Ectodermal cell (in vitro differentiated cells): Measurements from ENCODE around the gene AGTRAP.

Source experiments
- H3K27ac ChIP-seq: 2 replicates; pipeline ENCODE4 v1.7.0; 2013; ENCODE audit warnings: mild to moderate bottlenecking, low read depth, low read length; ENCODE audit not compliant: insufficient read depth, poor library complexity, severe bottlenecking
- H3K27me3 ChIP-seq: 2 replicates; pipeline ENCODE4 v1.7.0; 2013; ENCODE audit warnings: mild to moderate bottlenecking, low read length; ENCODE audit not compliant: insufficient read depth, control insufficient read depth, poor library complexity, severe bottlenecking
- H3K36me3 ChIP-seq: one replicate; pipeline ENCODE4 v1.7.0; 2013; ENCODE audit warnings: low read length; ENCODE audit not compliant: control insufficient read depth, insufficient read depth
- H3K4me1 ChIP-seq: one replicate; pipeline ENCODE4 v1.7.0; 2013; ENCODE audit warnings: low read length; ENCODE audit not compliant: control insufficient read depth, insufficient read depth
- H3K4me3 ChIP-seq: 2 replicates; pipeline ENCODE4 v1.7.0; 2013; ENCODE audit warnings: low read depth, low read length, control low read depth; ENCODE audit not compliant: insufficient read depth
- H3K9me3 ChIP-seq: 2 replicates; pipeline ENCODE4 v1.7.0; 2013; ENCODE audit warnings: mild to moderate bottlenecking, low read length, moderate library complexity; ENCODE audit not compliant: control insufficient read depth
- WGBS, 2 experiments: methylation state at CpG; one replicate each; pipeline ENCODE4 v1.1.7; 2013; ENCODE audit warnings: missing lambda C conversion rate in 2 of 2; 5-methylcytosine and 5-hydroxymethylcytosine counted together

The AGTRAP gene

DNA sequence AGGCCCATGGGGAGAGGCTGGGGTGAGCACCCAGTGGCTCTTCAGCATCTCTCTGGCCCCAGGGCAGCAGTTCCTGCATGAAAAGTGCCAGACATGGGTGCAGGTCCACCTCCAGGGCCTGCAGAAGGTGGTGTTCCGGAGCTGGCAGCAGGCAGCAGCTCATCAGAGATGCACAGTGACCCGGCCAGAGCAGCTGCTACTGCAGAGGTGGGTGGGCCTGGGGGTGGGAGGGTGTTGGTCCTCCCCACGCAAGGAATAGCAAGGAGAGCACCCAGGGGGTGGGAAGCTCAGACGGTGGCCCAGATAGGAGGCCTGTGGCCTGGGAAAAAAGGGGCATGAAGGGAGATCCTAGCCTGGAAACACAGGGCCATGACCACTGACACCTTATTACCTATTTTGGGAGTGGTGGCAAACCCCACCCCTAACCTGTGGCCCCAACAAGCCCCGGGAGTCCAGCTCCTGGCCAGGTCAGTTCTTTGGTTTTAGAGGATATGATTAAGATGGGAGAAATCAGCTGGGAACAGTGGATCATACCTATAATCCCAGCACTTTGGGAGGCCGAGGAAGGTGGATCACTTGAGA lies 46.3 kb downstream of the AGTRAP start:
- 85 to 90% methylated on average over 6 of the region's 6 CpGs for WGBS, 2 experiments
- Histone ChIP-seq H3K27me3 (no peaks in the 10 kb centered on the region), H3K4me1 (peaks cover 14% of the 10 kb centered on the region), H3K36me3 (no peaks in the 10 kb centered on the region), H3K9me3 (no peaks in the 10 kb centered on the region), H3K27ac (no peak overlapping the region), H3K4me3 (no peak overlapping the region)

GRCh38 chr1:11783556-11783955 lies 47.6 kb downstream of the AGTRAP start:
- H3K27ac ChIP-seq = no peak overlapping the region
- peaks cover 27% of the 10 kb centered on the region for H3K4me1 ChIP-seq
- no peaks in the 10 kb centered on the region for H3K9me3 ChIP-seq
- 91 to 92% methylated on average over 6 of the region's 6 CpGs for WGBS, 2 experiments
- H3K4me3 ChIP-seq = no peak overlapping the region
- no peaks in the 10 kb centered on the region for H3K36me3 ChIP-seq
- H3K27me3 ChIP-seq = no peaks in the 10 kb centered on the region

- Histone ChIP-seq H3K36me3 (no peaks in the 10 kb centered on the region), H3K4me3 (no peak overlapping the region), H3K4me1 (peaks cover 28% of the 10 kb centered on the region), H3K27ac (no peak overlapping the region), H3K9me3 (no peaks in the 10 kb centered on the region), H3K27me3 (no peaks in the 10 kb centered on the region)
- WGBS, 2 experiments = 76 to 80% methylated on average over 21 of the region's 21 CpGs
Observed at GRCh38 chr1:11784256-11784992, 48.5 kb downstream of the AGTRAP start.

DNA sequence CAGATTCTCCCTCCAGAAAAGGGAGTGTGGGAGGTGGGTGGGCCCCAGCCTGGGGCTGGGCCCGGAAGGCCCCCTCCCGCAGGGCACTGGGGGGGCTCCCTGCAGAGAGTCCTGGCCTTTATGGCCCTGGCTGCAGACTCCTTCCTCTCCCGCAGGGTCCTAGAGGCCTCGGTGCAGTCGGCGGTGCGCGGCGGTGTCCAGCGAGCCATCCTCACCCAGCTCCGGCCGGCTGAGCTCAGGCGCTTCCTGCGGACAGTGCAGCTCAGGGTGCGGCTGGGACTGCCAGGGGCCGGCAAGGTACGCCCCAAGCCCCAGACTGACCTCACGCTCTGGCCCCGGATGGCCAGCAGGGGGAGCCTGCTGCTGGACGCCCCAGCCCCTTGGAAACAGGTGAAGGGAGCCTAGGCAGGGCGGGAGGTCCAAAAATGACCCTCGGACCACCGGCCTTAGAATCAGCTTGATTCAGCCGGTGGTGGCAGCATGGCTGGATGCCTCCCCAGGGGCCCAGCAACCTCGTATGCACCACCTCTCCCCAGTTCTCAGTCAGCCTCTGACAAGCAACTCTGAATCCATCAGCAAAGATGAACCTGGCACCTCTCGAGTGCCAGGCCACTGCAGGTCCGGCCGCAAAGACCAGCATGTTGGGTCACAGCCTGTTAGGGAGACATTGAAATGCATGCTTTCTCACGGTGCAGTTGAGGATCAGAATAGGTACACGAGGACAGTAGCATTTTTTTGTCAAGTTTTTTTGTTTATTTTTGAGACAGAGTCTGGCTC lies 49.2 kb downstream of the AGTRAP start:
- H3K4me3 ChIP-seq = no peak overlapping the region
- no peak overlapping the region for H3K27ac ChIP-seq
- H3K4me1 ChIP-seq = peaks cover 28% of the 10 kb centered on the region
- no peaks in the 10 kb centered on the region for H3K27me3 ChIP-seq
- 18 to 21% methylated on average over 30 of the region's 30 CpGs for WGBS, 2 experiments
- no peaks in the 10 kb centered on the region for H3K9me3 ChIP-seq
- H3K36me3 ChIP-seq = no peaks in the 10 kb centered on the region

DNA sequence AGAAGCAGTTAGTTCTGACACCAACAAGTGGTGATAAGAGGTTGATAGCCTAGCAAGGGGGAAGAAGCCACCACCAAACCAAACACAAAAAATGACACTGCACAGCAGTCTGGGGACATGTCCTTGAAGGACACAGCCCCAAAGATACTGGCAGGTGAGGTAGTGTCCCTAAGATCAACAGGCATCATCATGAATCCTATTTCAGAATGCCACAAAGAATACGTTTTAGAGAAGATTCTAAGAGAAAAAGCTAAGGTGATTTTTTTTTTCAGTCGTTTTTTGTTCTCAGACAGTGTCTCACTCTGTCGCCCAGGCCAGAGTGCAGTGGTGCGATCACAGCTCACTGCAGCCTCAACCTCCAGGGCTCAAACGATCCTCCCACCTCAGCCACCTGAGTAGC lies 50.2 kb downstream of the AGTRAP start:
- Histone ChIP-seq H3K36me3 (no peaks in the 10 kb centered on the region), H3K9me3 (no peaks in the 10 kb centered on the region), H3K4me1 (peaks cover 28% of the 10 kb centered on the region), H3K27ac (no peak overlapping the region), H3K4me3 (no peak overlapping the region), H3K27me3 (no peaks in the 10 kb centered on the region)
- 66 to 72% methylated on average over 5 of the region's 5 CpGs for WGBS, 2 experiments

DNA sequence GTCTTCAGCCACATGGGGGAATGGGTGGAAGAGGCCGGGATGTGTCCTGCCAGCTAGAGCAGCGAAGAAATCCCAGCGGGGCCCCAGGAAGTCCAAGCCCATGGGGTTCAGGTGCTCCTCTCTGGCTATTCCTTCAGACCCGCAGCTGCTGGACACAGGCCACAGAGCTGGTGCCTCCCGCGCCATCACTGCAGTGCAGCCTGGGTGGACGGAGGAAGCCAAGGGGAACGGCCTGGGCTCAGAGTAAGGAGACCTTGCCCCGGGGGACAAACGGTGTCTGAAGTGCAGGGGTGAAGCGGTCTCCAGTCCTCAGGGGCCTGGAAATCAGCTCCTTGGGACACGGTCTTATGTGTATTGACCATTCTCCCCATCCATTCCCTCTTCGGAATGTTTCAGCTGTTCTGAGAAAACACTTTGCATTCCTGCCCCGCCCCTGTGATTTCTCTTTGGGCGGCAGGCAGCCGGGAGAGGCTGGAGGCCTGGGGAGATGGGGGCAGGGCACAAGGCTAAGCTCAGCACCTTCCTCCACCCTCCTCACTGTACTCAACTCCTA lies 51.4 kb downstream of the AGTRAP start:
- Histone ChIP-seq H3K9me3 (no peaks in the 10 kb centered on the region), H3K4me1 (peaks cover 28% of the 10 kb centered on the region), H3K36me3 (no peaks in the 10 kb centered on the region), H3K27ac (no peak overlapping the region), H3K4me3 (no peak overlapping the region), H3K27me3 (no peaks in the 10 kb centered on the region)
- 17 to 20% methylated on average over 16 of the region's 16 CpGs for WGBS, 2 experiments

DNA sequence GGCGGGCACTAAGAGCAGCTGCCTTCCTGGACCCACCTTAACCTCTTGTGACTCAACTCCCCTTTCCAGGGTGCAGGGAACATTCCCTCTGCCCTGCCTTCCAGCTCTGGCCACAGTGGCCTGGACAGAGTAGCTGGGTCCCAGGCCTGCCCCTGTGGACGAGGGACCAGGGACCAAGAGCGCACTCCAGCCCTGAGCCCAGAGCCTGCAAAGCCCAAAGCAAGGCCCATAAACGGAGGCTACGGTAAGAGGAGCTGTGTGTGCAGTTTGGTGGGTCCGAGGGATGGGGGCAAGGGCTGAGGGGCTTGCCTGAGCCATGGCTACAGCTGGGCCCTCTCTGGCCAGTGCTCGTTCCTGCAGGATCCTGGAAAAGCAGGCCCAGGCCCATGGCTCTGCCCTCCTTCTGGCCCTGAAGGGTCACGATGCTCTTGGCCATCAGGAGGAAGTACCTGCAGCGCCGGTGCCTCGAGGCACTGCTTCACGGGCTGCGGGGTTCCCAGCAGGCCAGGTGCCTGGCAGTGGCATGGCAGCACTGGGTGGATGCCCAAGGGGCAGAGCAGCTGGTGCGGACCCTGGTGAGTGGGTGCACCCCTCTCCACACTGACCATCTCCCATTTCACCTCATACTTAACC lies 52.0 kb downstream of the AGTRAP start:
- H3K9me3 ChIP-seq = no peaks in the 10 kb centered on the region
- H3K4me1 ChIP-seq = peaks cover 28% of the 10 kb centered on the region
- WGBS, 2 experiments = 76 to 81% methylated on average over 14 of the region's 14 CpGs
- H3K4me3 ChIP-seq = no peak overlapping the region
- H3K27me3 ChIP-seq = no peaks in the 10 kb centered on the region
- H3K36me3 ChIP-seq = peaks cover 6% of the 10 kb centered on the region
- no peak overlapping the region for H3K27ac ChIP-seq

GRCh38 chr1:11788549-11789053 lies 52.7 kb downstream of the AGTRAP start:
- Histone ChIP-seq H3K4me3 (no peak overlapping the region), H3K27me3 (no peaks in the 10 kb centered on the region), H3K4me1 (peaks cover 28% of the 10 kb centered on the region), H3K27ac (no peak overlapping the region), H3K9me3 (no peaks in the 10 kb centered on the region), H3K36me3 (peaks cover 6% of the 10 kb centered on the region)
- 95% methylated on average over 14 of the region's 14 CpGs for WGBS, 2 experiments

DNA sequence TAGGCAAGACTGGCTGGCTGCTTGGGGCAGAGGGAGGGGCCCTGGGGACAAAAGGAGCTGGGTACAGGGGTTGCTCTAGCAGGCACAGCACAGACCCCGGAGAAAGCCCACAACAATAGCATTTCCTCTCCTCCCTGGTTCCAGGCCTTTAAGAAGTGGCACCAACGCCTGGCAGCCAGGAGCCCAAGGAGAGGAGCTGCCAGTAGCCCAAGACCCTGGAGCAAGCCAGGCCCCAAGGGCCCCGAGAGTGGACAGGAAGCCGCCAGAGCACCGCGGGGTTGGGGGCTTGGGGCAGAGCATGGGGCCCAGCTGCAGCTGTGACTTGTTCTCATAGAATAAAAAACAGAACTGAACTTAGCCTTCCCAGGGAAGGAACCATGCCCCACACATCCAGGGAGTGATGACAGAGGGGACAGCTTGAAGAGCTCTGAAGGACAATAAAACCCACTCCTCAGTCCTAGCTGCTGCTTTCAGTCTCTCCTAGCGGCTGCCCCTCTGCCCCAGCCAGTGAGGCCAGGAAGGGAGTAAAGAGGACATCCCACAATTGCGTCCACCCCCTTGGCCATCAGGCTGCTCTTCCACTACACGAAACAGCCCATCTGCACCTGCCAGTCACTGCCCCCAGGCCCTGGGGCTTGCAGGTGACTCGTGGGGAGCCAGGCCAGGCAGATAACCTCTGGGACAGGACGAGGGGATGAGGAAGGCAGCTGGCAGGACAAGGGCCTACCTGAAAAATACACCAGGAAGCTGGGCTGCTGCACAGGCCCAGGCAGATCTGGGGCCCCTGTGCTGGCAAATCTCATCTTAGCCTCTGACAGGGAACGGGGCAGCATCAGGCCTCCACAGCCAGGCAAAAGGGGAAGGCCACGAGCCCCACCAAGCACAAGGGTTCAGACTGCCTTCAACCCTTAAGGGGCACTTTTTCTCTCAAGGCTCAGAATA lies 53.5 kb downstream of the AGTRAP start:
- H3K36me3 ChIP-seq = peaks cover 6% of the 10 kb centered on the region
- no peaks in the 10 kb centered on the region for H3K27me3 ChIP-seq
- H3K4me1 ChIP-seq = peaks cover 27% of the 10 kb centered on the region
- no peaks in the 10 kb centered on the region for H3K9me3 ChIP-seq
- no peak overlapping the region for H3K27ac ChIP-seq
- 90% methylated on average over 13 of the region's 13 CpGs for WGBS, 2 experiments
- no peak overlapping the region for H3K4me3 ChIP-seq
